Naive thymus-derived CD4-positive, alpha-beta T cell (primary cell): ENCODE data around the gene OSBPL7. TPM values are rescaled to one million over a fixed set of nuclear protein-coding genes. Genes with fewer than 3 reads are reported as not detected.

Experiments
- ATAC-seq: fragments of 150-1000 bp; cut with Tn5 transposase; 2 replicates; pipeline ENCODE4 v1.10.0; 2021; ENCODE audit warnings: mild to moderate bottlenecking, moderate library complexity
- CTCF ChIA-PET: fragments of 350-600 bp; sonication (Branson Sonifier 250); formaldehyde crosslinking; loops from one replicate; lab custom pipeline; 2021; ENCODE audit warnings: antibody characterized with exemption; lab: Charles Lee
- POLR2A ChIA-PET: fragments of 350-600 bp; sonication (Branson Sonifier 250); formaldehyde crosslinking; loops from one replicate; lab custom pipeline; 2021; ENCODE audit warnings: antibody characterized with exemption, inconsistent platforms; lab: Charles Lee
- DNase-seq, 9 donors: peaks; one replicate each; pipeline versions ENCODE4 v3.0.0 to v3.0.0-alpha.2; 2020 to 2022; ENCODE audit warnings: mixed read lengths in 1 of 9
- H3K27ac ChIP-seq: one replicate; pipeline ENCODE4 v1.7.0; 2013; ENCODE audit warnings: mild to moderate bottlenecking, low read depth, low read length, moderate library complexity
- H3K27me3 ChIP-seq, 2 donors: one replicate each; pipeline ENCODE4 v1.7.0; 2013; ENCODE audit warnings: low read length in 2 of 2, mild to moderate bottlenecking in 2 of 2, moderate library complexity in 2 of 2; ENCODE audit not compliant: control insufficient read depth in 2 of 2, insufficient read depth in 2 of 2
- H3K36me3 ChIP-seq, 3 experiments: 1 replicate in 2 of 3; 2 replicates in 1 of 3; pipeline ENCODE4 v1.7.0; 2013; ENCODE audit warnings: low read length in 3 of 3, mild to moderate bottlenecking in 3 of 3, moderate library complexity in 1 of 3; ENCODE audit not compliant: insufficient read depth in 3 of 3, control insufficient read depth in 2 of 3
- H3K4me1 ChIP-seq, 2 donors: one replicate each; pipeline ENCODE4 v1.7.0; 2013; ENCODE audit warnings: low read length in 2 of 2, mild to moderate bottlenecking in 2 of 2, moderate library complexity in 1 of 2; ENCODE audit not compliant: control insufficient read depth in 2 of 2, insufficient read depth in 2 of 2
- H3K4me3 ChIP-seq: 2 replicates; pipeline ENCODE4 v1.7.0; 2013; ENCODE audit warnings: mild to moderate bottlenecking, low read length
- H3K9me3 ChIP-seq, 3 experiments: 1 replicate in 2 of 3; 2 replicates in 1 of 3; pipeline ENCODE4 v1.7.0; 2013; ENCODE audit warnings: low read length in 3 of 3; ENCODE audit not compliant: control insufficient read depth in 2 of 3
- H3K27ac Mint-ChIP-seq, 9 donors: one replicate each; pipeline ENCODE4 v1.8.0; 2020 to 2022; ENCODE audit warnings: mixed read lengths in 9 of 9, mild to moderate bottlenecking in 8 of 9, moderate library complexity in 5 of 9, inconsistent platforms in 2 of 9
- H3K27me3 Mint-ChIP-seq, 5 donors: one replicate each; pipeline ENCODE4 v1.8.0; 2021 to 2022; ENCODE audit warnings: mixed read lengths in 5 of 5, mild to moderate bottlenecking in 1 of 5
- H3K36me3 Mint-ChIP-seq, 5 donors: one replicate each; pipeline ENCODE4 v1.8.0; 2020 to 2022; ENCODE audit warnings: mixed read lengths in 5 of 5, mild to moderate bottlenecking in 3 of 5, inconsistent platforms in 1 of 5
- H3K4me1 Mint-ChIP-seq, 7 donors: one replicate each; pipeline ENCODE4 v1.8.0; 2020 to 2022; ENCODE audit warnings: mixed read lengths in 7 of 7, mild to moderate bottlenecking in 3 of 7, inconsistent platforms in 1 of 7
- H3K4me3 Mint-ChIP-seq, 10 donors: one replicate each; pipeline ENCODE4 v1.8.0; 2020 to 2022; ENCODE audit warnings: mild to moderate bottlenecking in 10 of 10, mixed read lengths in 10 of 10, moderate library complexity in 6 of 10, inconsistent platforms in 2 of 10
- H3K9me3 Mint-ChIP-seq, 11 donors: one replicate each; pipeline ENCODE4 v1.8.0; 2020 to 2022; ENCODE audit warnings: mixed read lengths in 11 of 11, mild to moderate bottlenecking in 4 of 11, inconsistent platforms in 1 of 11, moderate library complexity in 1 of 11
- intact Hi-C, 2 donors: fragments of 100-400 bp; cut with micrococcal nuclease; formaldehyde crosslinking; loops; one replicate each; pipeline ENCODE4 v1.15.1; 2023
- polyA plus RNA-seq, 2 donors: library from polyadenylated mRNA; unstranded; fragments of 300-500 nt; fragmentation: Illumina TruSeq; gene quantifications; one replicate each; pipeline ENCODE4 v1.2.3, GENCODE V29; 2021
- total RNA-seq, 6 experiments: library from RNA in 5 of 6; stranded (reverse) in 5 of 6; gene quantifications; 1 replicate in 5 of 6; 2 replicates in 1 of 6; pipeline ENCODE4 v1.2.3 and lab custom pipeline; 2021 to 2026

Gene OSBPL7
- total and polyA plus RNA-seq, 7 experiments from 2014 or later, result 4.0 to 46.1 (median 39.7) TPM

GRCh38 chr17:47789611-47790561 is 31.7 kb downstream of the OSBPL7 start:
- Histone ChIP-seq H3K4me3 (peak overlapping the region; percentile 42), H3K9me3 (no peaks in the 10 kb centered on the region), H3K36me3 (no peaks in the 10 kb centered on the region), H3K4me1 (no peaks in the 10 kb centered on the region), H3K27ac (no peak overlapping the region), H3K27me3 (peaks cover 0 to 4% of the 10 kb centered on the region in 2 donors)
- intact Hi-C loops, result loop anchor here in 1 of 2 donors (1.0 kb wide), 1 partner anchor 92 kb away; no protein-coding TSS in a partner anchor
- ATAC-seq, result peak; percentile 80
- POLR2A ChIA-PET, result no interaction called here
- DNase-seq, result peak in 7 of 9 donors; percentile 12 to 64 (median 26)
- Mint-ChIP-seq H3K9me3 (peaks cover 0 to 3% (median 0%) of the 10 kb centered on the region in 11 donors), H3K27ac (peak overlapping the region in 1 of 9 donors; percentile 72), H3K27me3 (peaks cover 63 to 86% (median 73%) of the 10 kb centered on the region in 5 donors), H3K36me3 (peaks cover 0 to 4% (median 0%) of the 10 kb centered on the region in 5 donors), H3K4me3 (peak overlapping the region; percentile 38 to 77 (median 69)), H3K4me1 (peaks cover 8 to 21% (median 12%) of the 10 kb centered on the region in 7 donors)
- CTCF ChIA-PET, result interaction anchor here (0.6 kb wide), 1 partner anchor 561 kb away, joined by 4 read pairs; no protein-coding TSS in a partner anchor

- H3K4me1 ChIP-seq, result no peaks in the 10 kb centered on the region
- CTCF ChIA-PET, result interaction anchor here (0.6 kb wide), 1 partner anchor 105 kb away, joined by 3 read pairs; no protein-coding TSS in a partner anchor
- H3K9me3 Mint-ChIP-seq, result peaks cover 0 to 3% (median 0%) of the 10 kb centered on the region in 11 donors
- POLR2A ChIA-PET, result no interaction called here
- peak; percentile 32 for ATAC-seq
- H3K27me3 ChIP-seq, result peaks cover 0 to 4% of the 10 kb centered on the region in 2 donors
- peaks cover 45 to 77% (median 52%) of the 10 kb centered on the region in 5 donors for H3K27me3 Mint-ChIP-seq
- peaks cover 4 to 18% (median 8%) of the 10 kb centered on the region in 7 donors for H3K4me1 Mint-ChIP-seq
- no peak overlapping the region for H3K4me3 Mint-ChIP-seq
- DNase-seq, result peak in 2 of 9 donors; percentile 10 to 47
- no peak overlapping the region for H3K4me3 ChIP-seq
- peaks cover 0 to 4% (median 0%) of the 10 kb centered on the region in 5 donors for H3K36me3 Mint-ChIP-seq
- no peak overlapping the region for H3K27ac ChIP-seq
- intact Hi-C loops, result no loop called here
- H3K36me3 ChIP-seq, result no peaks in the 10 kb centered on the region
- no peaks in the 10 kb centered on the region for H3K9me3 ChIP-seq
- no peak overlapping the region for H3K27ac Mint-ChIP-seq
These were observed 36.0 kb downstream of the OSBPL7 start for GRCh38 chr17:47785538-47786123.

GRCh38 chr17:47781397-47781796 is 40.2 kb downstream of the OSBPL7 start:
- ChIA-PET CTCF (no interaction called here), POLR2A (no interaction called here)
- intact Hi-C loops, result no loop called here
- no peak for ATAC-seq
- H3K4me3 ChIP-seq, result no peak overlapping the region
- Mint-ChIP-seq H3K27ac (no peak overlapping the region), H3K4me1 (peaks cover 0 to 3% (median 0%) of the 10 kb centered on the region in 7 donors), H3K4me3 (no peak overlapping the region), H3K27me3 (peaks cover 37 to 80% (median 40%) of the 10 kb centered on the region in 5 donors), H3K36me3 (no peaks in the 10 kb centered on the region), H3K9me3 (no peaks in the 10 kb centered on the region)
- peaks cover 0 to 6% of the 10 kb centered on the region in 2 donors for H3K27me3 ChIP-seq
- no peak for DNase-seq
- H3K9me3 ChIP-seq, result no peaks in the 10 kb centered on the region
- H3K36me3 ChIP-seq, result no peaks in the 10 kb centered on the region
- H3K4me1 ChIP-seq, result no peaks in the 10 kb centered on the region
- no peak overlapping the region for H3K27ac ChIP-seq

GRCh38 chr17:47778184-47778635 is 43.4 kb downstream of the OSBPL7 start:
- DNase-seq (no peak), ATAC-seq (no peak)
- Histone ChIP-seq H3K27me3 (peaks cover 0 to 11% of the 10 kb centered on the region in 2 donors), H3K4me1 (no peaks in the 10 kb centered on the region), H3K9me3 (no peaks in the 10 kb centered on the region), H3K36me3 (no peaks in the 10 kb centered on the region), H3K4me3 (no peak overlapping the region), H3K27ac (no peak overlapping the region)
- Mint-ChIP-seq H3K27me3 (peaks cover 40 to 66% (median 45%) of the 10 kb centered on the region in 5 donors), H3K36me3 (peaks cover 0 to 5% (median 0%) of the 10 kb centered on the region in 5 donors), H3K9me3 (peaks cover 0 to 5% (median 2%) of the 10 kb centered on the region in 11 donors), H3K27ac (no peak overlapping the region), H3K4me1 (peaks cover 0 to 5% (median 0%) of the 10 kb centered on the region in 7 donors), H3K4me3 (peak overlapping the region in 1 of 10 donors; percentile 35)
- POLR2A ChIA-PET, result interaction anchor here (0.7 kb wide), 1 partner anchor 193 kb away, joined by 3 read pairs; no protein-coding TSS in a partner anchor
- CTCF ChIA-PET, result no interaction called here
- intact Hi-C loops, result no loop called here

- Mint-ChIP-seq H3K27ac (peak overlapping the region in 1 of 9 donors; percentile 38), H3K9me3 (peaks cover 0 to 18% (median 5%) of the 10 kb centered on the region in 11 donors), H3K27me3 (peaks cover 35 to 60% (median 45%) of the 10 kb centered on the region in 5 donors), H3K4me3 (no peak overlapping the region), H3K36me3 (peaks cover 0 to 9% (median 0%) of the 10 kb centered on the region in 5 donors), H3K4me1 (peaks cover 0 to 5% (median 0%) of the 10 kb centered on the region in 7 donors)
- H3K27me3 ChIP-seq, result peaks cover 0 to 11% of the 10 kb centered on the region in 2 donors
- CTCF ChIA-PET, result interaction anchor here (1.6 kb wide), 1 partner anchor 113 kb away, joined by 4 read pairs; no protein-coding TSS in a partner anchor
- peak in 7 of 9 donors; percentile 17 to 59 (median 41) for DNase-seq
- no peaks in the 10 kb centered on the region for H3K4me1 ChIP-seq
- no peaks in the 10 kb centered on the region for H3K9me3 ChIP-seq
- H3K36me3 ChIP-seq, result no peaks in the 10 kb centered on the region
- no peak overlapping the region for H3K4me3 ChIP-seq
- POLR2A ChIA-PET, result interaction anchor here (0.6 kb wide), 1 partner anchor 9 kb away, joined by 3 read pairs; no protein-coding TSS in a partner anchor
- no peak overlapping the region for H3K27ac ChIP-seq
- peak; percentile 85 for ATAC-seq
- intact Hi-C loops, result loop anchor here (1.0 kb wide), 3 partner anchors 26 to 114 kb away; partner anchors contain the start of gene TBX21 (in 1 of the 2)
These were observed 45.0 kb downstream of the OSBPL7 start for GRCh38 chr17:47776330-47777197.
